Endothelial cell of umbilical vein (primary cell): Measurements from ENCODE around the gene ZNF516. TPM values are rescaled to one million over a fixed set of nuclear protein-coding genes. Genes with fewer than 3 reads are reported as not detected.

Source experiments
- BruUV-seq: library from RNA; stranded (reverse); fragments of 400-500 nt; replicated peaks from 2 replicates; lab custom pipeline; 2021; lab: Mats Ljungman, UMichigan
- CTCF ChIA-PET: fragments of 300-600, 350-600 bp; sonication (Branson Sonifier 250); formaldehyde crosslinking; loops from one replicate; lab custom pipeline; 2021; ENCODE audit warnings: antibody characterized with exemption, inconsistent platforms; lab: Charles Lee
- POLR2A ChIA-PET: fragments of 300-600, 350-600 bp; sonication (Branson Sonifier 250); formaldehyde crosslinking; loops from one replicate; lab custom pipeline; 2021; ENCODE audit warnings: antibody characterized with exemption, inconsistent platforms; lab: Charles Lee
- DNase-seq: peaks from one replicate; pipeline ENCODE4 v3.0.0-alpha.2; 2011; ENCODE audit warnings: low read depth, low spot score
- FAIRE-seq: peaks from 2 replicates; lab custom pipeline; 2011; peaks lifted over from hg19 to GRCh38; lab: Jason Lieb, UNC
- H2AFZ ChIP-seq: 2 replicates; pipeline ENCODE4 v1.6.0; 2012; ENCODE audit warnings: low read depth, low read length, control low read depth, inconsistent platforms
- H3K27ac ChIP-seq: 2 replicates; pipeline ENCODE4 v1.5.1; 2011; ENCODE audit warnings: low read depth, mild to moderate bottlenecking, control low read depth, low read length, moderate library complexity; ENCODE audit not compliant: insufficient read depth
- H3K27me3 ChIP-seq, 2 experiments: 2 replicates each; pipeline versions ENCODE4 v1.6.0 to v1.6.1; 2011; ENCODE audit warnings: low read length in 2 of 2, mixed read lengths in 1 of 2; ENCODE audit not compliant: control insufficient read depth in 2 of 2, insufficient read depth in 2 of 2
- H3K36me3 ChIP-seq, 2 experiments: 2 replicates in 1 of 2; 3 replicates in 1 of 2; pipeline ENCODE4 v1.5.1; 2011; ENCODE audit warnings: low read length in 2 of 2, mild to moderate bottlenecking in 1 of 2, moderate library complexity in 1 of 2; ENCODE audit not compliant: control insufficient read depth in 2 of 2, insufficient read depth in 2 of 2; ENCODE audit errors: extremely low read depth in 1 of 2
- H3K4me1 ChIP-seq: 3 replicates; pipeline ENCODE4 v1.5.1; 2011; ENCODE audit warnings: mild to moderate bottlenecking, low read length; ENCODE audit not compliant: control insufficient read depth, insufficient read depth; ENCODE audit errors: extremely low read depth
- H3K4me2 ChIP-seq: 2 replicates; pipeline ENCODE4 v1.6.1; 2011; ENCODE audit warnings: low read length, control low read depth, mixed read lengths; ENCODE audit not compliant: insufficient read depth
- H3K4me3 ChIP-seq, 3 experiments: fragments of 200-600 bp in 1 of 3; sonication (generic), shearing (Covaris generic) in 1 of 3; replicated peaks in 1 of 3; 2 replicates each; pipeline ENCODE4 v1.5.1; 2011 to 2016; ENCODE audit warnings: control low read depth in 3 of 3, low read length in 3 of 3, mild to moderate bottlenecking in 2 of 3, inconsistent platforms in 1 of 3, low read depth in 1 of 3, moderate library complexity in 1 of 3; ENCODE audit not compliant: insufficient read depth in 1 of 3
- H3K79me2 ChIP-seq: 2 replicates; pipeline ENCODE4 v1.6.0; 2012; ENCODE audit warnings: low read length, inconsistent platforms; ENCODE audit not compliant: control insufficient read depth, insufficient read depth
- H3K9ac ChIP-seq: replicated peaks from 2 replicates; pipeline ENCODE3; 2011; ENCODE audit warnings: low read length, control low read depth; ENCODE audit not compliant: insufficient read depth; ENCODE audit errors: extremely low read depth
- H3K9me1 ChIP-seq: replicated peaks from 3 replicates; pipeline ENCODE4 v1.6.0; 2011; ENCODE audit warnings: mild to moderate bottlenecking, low read length; ENCODE audit not compliant: control insufficient read depth, insufficient read depth; ENCODE audit errors: extremely low read depth
- H3K9me3 ChIP-seq: replicated peaks from 2 replicates; pipeline ENCODE4 v1.5.1; 2012; ENCODE audit warnings: low read length, inconsistent platforms; ENCODE audit not compliant: control insufficient read depth, insufficient read depth
- H4K20me1 ChIP-seq: replicated peaks from 2 replicates; pipeline ENCODE3; 2011; ENCODE audit warnings: mild to moderate bottlenecking, low read length; ENCODE audit not compliant: control insufficient read depth, insufficient read depth; ENCODE audit errors: extremely low read depth
- CTCF ChIP-seq, 2 donors: IDR thresholded peaks; 1 replicate in 1 of 2; 2 replicates in 1 of 2; pipeline ENCODE4 v1.5.1; 2011; ENCODE audit warnings: low read length in 2 of 2, mild to moderate bottlenecking in 2 of 2, moderate library complexity in 2 of 2, control low read depth in 1 of 2, inconsistent platforms in 1 of 2, low read depth in 1 of 2; ENCODE audit not compliant: insufficient read depth in 1 of 2; ENCODE audit errors: extremely low read depth in 1 of 2
- EZH2 ChIP-seq: IDR thresholded peaks from 2 replicates; pipeline ENCODE4 v1.6.1; 2012; ENCODE audit warnings: borderline replicate concordance, low read depth, mild to moderate bottlenecking, moderate library complexity, low read length, inconsistent platforms; ENCODE audit not compliant: severe bottlenecking
- FOS ChIP-seq: IDR thresholded peaks from 2 replicates; pipeline ENCODE4 v1.6.1; 2011; ENCODE audit warnings: mild to moderate bottlenecking, low read length, moderate library complexity, borderline replicate concordance; ENCODE audit not compliant: insufficient read depth
- GATA2 ChIP-seq: IDR thresholded peaks from 2 replicates; pipeline ENCODE4 v1.7.0; 2011; ENCODE audit warnings: low read depth, mild to moderate bottlenecking, moderate library complexity, mixed read lengths, low read length; ENCODE audit not compliant: insufficient read length, insufficient read depth
- JUN ChIP-seq: IDR thresholded peaks from 2 replicates; pipeline ENCODE4 v1.6.1; 2011; ENCODE audit warnings: borderline replicate concordance, low read depth; ENCODE audit not compliant: insufficient read length, insufficient read depth
- MAX ChIP-seq: IDR thresholded peaks from 2 replicates; pipeline ENCODE4 v1.6.1; 2011; ENCODE audit not compliant: insufficient read depth, insufficient read length
- MYC ChIP-seq: IDR thresholded peaks from one replicate; pipeline ENCODE4 v1.6.1; 2011; ENCODE audit warnings: mild to moderate bottlenecking, low read depth, low read length
- POLR2A ChIP-seq: IDR thresholded peaks from 2 replicates; pipeline ENCODE4 v1.6.1; 2012; ENCODE audit warnings: low read depth, mild to moderate bottlenecking, control low read depth, low read length
- POLR2AphosphoS5 ChIP-seq: IDR thresholded peaks from 2 replicates; pipeline ENCODE4 v1.6.1; 2012; ENCODE audit warnings: low read depth, mild to moderate bottlenecking, control low read depth, low read length, moderate library complexity; ENCODE audit not compliant: insufficient read depth
- dilution Hi-C: fragments of 300-500 bp; cut with MboI; formaldehyde crosslinking; loops from one replicate; pipeline ENCODE4 v1.15.0; 2019; ENCODE audit warnings: low sequenced_read_pairs; ENCODE audit not compliant: extremely low pct_ligation_motif_present
- intact Hi-C: fragments of 100-400 bp; cut with micrococcal nuclease; formaldehyde crosslinking; loops from one replicate; pipeline ENCODE4 v1.10.0; 2022
- polyA plus RNA-seq, 4 experiments: library from polyadenylated mRNA; depleted of rRNA in 3 of 4; stranded (reverse) in 3 of 4; unstranded in 1 of 4; fragments of >200 nt; gene quantifications; 2 replicates each; pipeline versions ENCODE4 v1.2.1 to v1.2.3, GENCODE V29; 2011 to 2012; ENCODE audit warnings: missing spikeins in 1 of 4
- total RNA-seq: library from RNA; stranded (reverse); gene quantifications from 2 replicates; pipeline ENCODE4 v1.2.3, GENCODE V29; 2021

ZNF516 gene
- total and polyA plus RNA-seq, 2 donors (not counting 3 experiments of a cell fraction or from before 2014, with no cell fraction given): 3.6 to 19.1 TPM

- FAIRE-seq: no peak
- Histone ChIP-seq H4K20me1 (no peaks in the 10 kb centered on the region), H3K9me1 (no peaks in the 10 kb centered on the region), H3K4me2 (no peak overlapping the region), H3K36me3 (no peaks in the 10 kb centered on the region), H3K4me1 (peaks cover 20% of the 10 kb centered on the region), H3K27me3 (peaks cover 0 to 1% of the 10 kb centered on the region in 2 experiments), H3K27ac (no peak overlapping the region), H3K9me3 (no peaks in the 10 kb centered on the region), H3K9ac (no peak overlapping the region), H2AFZ (no peak overlapping the region), H3K79me2 (peaks cover 8% of the 10 kb centered on the region), H3K4me3 (no peak overlapping the region)
- intact Hi-C loops: loop anchor here (5.0 kb wide), 1 partner anchor 370 kb away; the partner anchor contains the start of gene ZNF236
- CTCF ChIA-PET: interaction anchor here (1.1 kb wide), 1 partner anchor 52 kb away, joined by 3 read pairs; no protein-coding TSS in a partner anchor
- dilution Hi-C loops: no loop called here
- no TSS peak for BruUV-seq
- TF ChIP-seq EZH2 (no peak), CTCF (IDR thresholded peaks at IDR 0.05; ENCODE audit: extremely low read depth in 1 of 2, insufficient read depth in 1 of 2, low read depth in 1 of 2, low read length in 2 of 2) (no peak), MAX (no peak), GATA2 (no peak), POLR2A (no peak), POLR2AphosphoS5 (no peak), JUN (no peak), FOS (no peak), MYC (no peak)
- DNase-seq: no peak
- POLR2A ChIA-PET: no interaction called here
Measured at GRCh38 chr18:76452357-76452756, 42.7 kb downstream of the ZNF516 start.
